ENCODE measurements around the gene ABCG4.
"Not testable (repeated sequence)": the region's sequence is repeated elsewhere in the genome, so short reads cannot be mapped to it uniquely, and the experiment has no call there.

- TF ChIP-seq HDAC2 (IDR thresholded peaks at IDR 0.05); POLR2AphosphoS5 (IDR thresholded peaks at IDR 0.05; ENCODE audit: control insufficient read depth, insufficient read depth, low read depth, low read length); HMG20B (CRISPR knock-in tag; IDR thresholded peaks at IDR 0.05); CTCF (IDR thresholded peaks at IDR 0.05 in 2 of 3, conservative IDR thresholded peaks at IDR 0.05 in 1 of 3; ENCODE audit: insufficient read depth in 2 of 3, low read depth in 1 of 3, low read length in 3 of 3); GABPA (tag; conservative IDR thresholded peaks at IDR 0.05; ENCODE audit: low read depth); FOS (IDR thresholded peaks at IDR 0.05; ENCODE audit: extremely low read depth, insufficient read length); HDAC6 (IDR thresholded peaks at IDR 0.05; ENCODE audit: low read depth, low read length); ZNF316 (IDR thresholded peaks at IDR 0.05); E2F5 (CRISPR knock-in tag; IDR thresholded peaks at IDR 0.05); MYC (IDR thresholded peaks at IDR 0.05; ENCODE audit: low read depth, low read length); MYC (CRISPR knock-in tag; IDR thresholded peaks at IDR 0.05; ENCODE audit: borderline replicate concordance, low read depth); ZZZ3 (IDR thresholded peaks at IDR 0.05): not testable (repeated sequence)
- TF ChIP-seq, protein P1, sequence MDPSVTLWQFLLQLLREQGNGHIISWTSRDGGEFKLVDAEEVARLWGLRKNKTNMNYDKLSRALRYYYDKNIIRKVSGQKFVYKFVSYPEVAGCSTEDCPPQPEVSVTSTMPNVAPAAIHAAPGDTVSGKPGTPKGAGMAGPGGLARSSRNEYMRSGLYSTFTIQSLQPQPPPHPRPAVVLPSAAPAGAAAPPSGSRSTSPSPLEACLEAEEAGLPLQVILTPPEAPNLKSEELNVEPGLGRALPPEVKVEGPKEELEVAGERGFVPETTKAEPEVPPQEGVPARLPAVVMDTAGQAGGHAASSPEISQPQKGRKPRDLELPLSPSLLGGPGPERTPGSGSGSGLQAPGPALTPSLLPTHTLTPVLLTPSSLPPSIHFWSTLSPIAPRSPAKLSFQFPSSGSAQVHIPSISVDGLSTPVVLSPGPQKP (CRISPR knock-in tag; IDR thresholded peaks at IDR 0.05), result not testable (repeated sequence)
These were observed 52.4 kb downstream of the ABCG4 start for GRCh38 chr11:119201236-119201635.
